ENCODE measurements around the gene GUK1.

GRCh38 chr1:228114827-228115226 lies 25.3 kb upstream of the GUK1 start:
- no peak for TF ChIP-seq CTCF (IDR thresholded peaks at IDR 0.05; ENCODE audit: borderline replicate concordance, extremely low read depth, low read length, poor library complexity, severe bottlenecking)
- TF ChIP-seq EZH2 (IDR thresholded peaks at IDR 0.05; ENCODE audit: borderline replicate concordance, low read depth, low read length, severe bottlenecking): no peak
